Spleen (tissue), 7 donors: ENCODE measurements around the gene NKX1-1.

Experiments
- CTCF ChIP-seq, 11 experiments: fragments of 200-600 bp in 7 of 11; fragments of 450-650 bp in 4 of 11; sonication (generic) in 4 of 11; IDR thresholded peaks in 8 of 11; conservative IDR thresholded peaks in 3 of 11; 1 replicate in 7 of 11; 2 replicates in 4 of 11; pipeline versions ENCODE4 v1.4.0 to v1.8.0; 2016 to 2021; ENCODE audit warnings: antibody characterized with exemption in 11 of 11, inconsistent platforms in 4 of 11, mild to moderate bottlenecking in 1 of 11
- POLR2A ChIP-seq, 3 donors: fragments of 450-650 bp; IDR thresholded peaks; one replicate each; pipeline ENCODE4 v1.5.1; 2017; ENCODE audit warnings: antibody characterized with exemption in 3 of 3, mild to moderate bottlenecking in 1 of 3
- POLR2AphosphoS5 ChIP-seq, 3 donors: sonication (generic); formaldehyde crosslinking; IDR thresholded peaks; one replicate each; pipeline ENCODE4 v1.5.1; 2017; ENCODE audit warnings: antibody characterized with exemption in 3 of 3
- donor health status: DM: no; HTN: no; CAD: no; lungs with moderate emphysema.
- donor health status: DM: no; HTN: no; CAD: no.
- donor health status: DM: no; HTN: no; CAD: no.

GRCh38 chr4:1409491-1410425, 3.5 kb upstream of the NKX1-1 start:
- TF ChIP-seq CTCF (IDR thresholded peaks at IDR 0.05 in 8 of 11, conservative IDR thresholded peaks at IDR 0.05 in 3 of 11), result no peak
- TF ChIP-seq POLR2A (IDR thresholded peaks at IDR 0.05), result no peak
- TF ChIP-seq POLR2AphosphoS5 (IDR thresholded peaks at IDR 0.05), result no peak
